ENCODE results near the gene ELMO1.

The ELMO1 gene

DNA sequence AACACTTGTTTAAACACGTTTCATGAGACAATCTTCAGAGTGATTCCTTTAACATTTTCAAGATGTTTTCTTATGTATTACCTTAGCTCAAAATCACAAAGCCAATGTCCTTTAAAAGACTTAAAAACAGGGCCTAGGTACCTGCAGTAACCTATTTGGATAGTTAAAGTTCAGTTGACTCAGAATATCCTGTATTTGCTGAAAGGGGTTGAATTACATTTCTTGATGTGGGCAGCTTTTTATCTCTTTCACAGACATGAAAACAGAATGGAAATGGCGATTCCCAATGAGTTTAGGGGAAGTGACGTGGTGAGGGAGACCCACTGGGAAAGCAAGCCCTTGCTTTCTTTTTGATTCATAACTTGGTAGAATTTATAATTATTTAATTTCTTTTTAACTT lies 400.0 kb downstream of the ELMO1 start:
- ATAC-seq (no peak), DNase-seq (no peak)

GRCh38 chr7:37047260-37047659 lies 401.4 kb downstream of the ELMO1 start:
- ATAC-seq, result no peak
- DNase-seq, result no peak

DNA sequence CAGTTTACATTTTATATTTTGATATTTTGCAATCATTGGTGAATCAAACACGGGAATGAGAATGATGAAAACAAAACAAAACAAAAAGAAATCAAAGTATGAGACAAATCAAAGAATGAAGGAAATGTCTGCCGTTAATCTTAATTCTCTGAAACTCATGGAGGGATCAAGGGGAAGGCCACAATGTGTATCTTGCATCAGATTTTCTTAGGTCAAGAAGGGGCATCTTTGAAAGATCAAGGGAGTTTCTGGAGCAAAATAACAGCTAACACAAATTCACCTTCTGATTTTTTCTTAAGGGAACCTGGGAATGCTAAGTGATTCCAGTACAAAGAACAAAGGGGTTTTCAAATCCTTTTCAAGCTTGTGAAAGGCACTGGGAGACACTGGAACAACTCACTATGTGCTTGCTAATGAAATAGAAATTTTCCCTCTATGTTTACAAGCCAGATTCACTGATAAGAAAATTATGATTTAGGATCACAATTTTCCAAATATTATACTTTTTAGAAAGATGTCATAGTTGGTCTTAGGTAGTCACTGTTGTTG lies 402.1 kb downstream of the ELMO1 start:
- no peak for ATAC-seq
- no peak for DNase-seq

- ATAC-seq, result no peak
- no peak for DNase-seq
These were observed 402.9 kb downstream of the ELMO1 start for GRCh38 chr7:37045681-37046179.

- ATAC-seq (no peak), DNase-seq (no peak)
These were observed 407.2 kb downstream of the ELMO1 start for GRCh38 chr7:37041461-37041860.

- ATAC-seq (no peak), DNase-seq (no peak)
These were observed 408.3 kb downstream of the ELMO1 start for GRCh38 chr7:37040330-37040729.

DNA sequence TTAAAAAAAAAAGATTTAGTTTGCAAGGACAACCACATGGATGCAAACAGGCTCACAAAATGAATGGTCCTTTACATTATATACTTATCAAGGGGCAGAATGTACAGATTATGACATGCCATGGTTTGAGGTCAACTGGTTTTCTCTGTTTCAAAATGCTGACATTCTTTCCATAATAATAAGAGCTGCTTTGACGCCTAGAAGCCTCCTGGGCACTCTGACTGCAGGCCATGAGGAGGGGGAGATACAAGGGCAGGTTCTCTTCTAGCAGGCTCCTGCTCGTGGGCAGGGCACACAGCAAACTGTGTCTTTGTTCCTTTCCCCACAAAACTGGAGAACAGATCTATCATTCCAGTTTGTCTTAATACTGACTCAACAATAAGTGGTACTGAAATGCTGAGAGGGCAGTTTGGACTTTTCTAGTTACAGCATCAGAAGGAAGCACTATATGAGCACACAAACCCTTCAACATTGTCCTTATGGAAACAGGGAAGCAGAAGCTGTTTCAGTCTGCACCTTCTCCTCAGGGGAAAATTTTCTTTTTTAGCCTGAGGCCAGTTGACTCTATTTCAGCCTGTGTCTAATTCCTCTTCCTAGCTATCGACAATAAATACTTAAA lies 409.4 kb downstream of the ELMO1 start:
- DNase-seq (no peak), ATAC-seq (no peak)

GRCh38 chr7:37038706-37039105 lies 410.0 kb downstream of the ELMO1 start:
- no peak for ATAC-seq
- no peak for DNase-seq

DNA sequence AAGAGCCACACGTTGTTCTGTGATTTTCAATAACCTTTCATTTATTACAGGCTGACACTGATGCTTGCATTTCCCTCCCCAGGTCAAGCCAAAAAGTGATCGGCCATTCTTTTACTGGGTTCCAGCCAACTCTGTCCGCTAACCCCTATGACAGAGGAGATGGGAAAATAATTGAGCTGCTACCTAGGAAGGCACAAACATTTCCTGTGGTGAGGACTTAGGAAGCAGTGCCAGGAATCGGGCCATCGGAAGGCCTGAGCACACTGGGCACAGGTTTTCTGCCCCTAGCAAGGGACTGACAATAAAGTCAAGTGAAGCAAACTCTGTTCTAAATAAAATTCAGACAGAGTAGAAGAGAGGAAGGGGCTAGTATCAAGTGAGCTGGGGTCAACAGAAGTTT lies 411.4 kb downstream of the ELMO1 start:
- no peak for DNase-seq
- no peak for ATAC-seq

DNA sequence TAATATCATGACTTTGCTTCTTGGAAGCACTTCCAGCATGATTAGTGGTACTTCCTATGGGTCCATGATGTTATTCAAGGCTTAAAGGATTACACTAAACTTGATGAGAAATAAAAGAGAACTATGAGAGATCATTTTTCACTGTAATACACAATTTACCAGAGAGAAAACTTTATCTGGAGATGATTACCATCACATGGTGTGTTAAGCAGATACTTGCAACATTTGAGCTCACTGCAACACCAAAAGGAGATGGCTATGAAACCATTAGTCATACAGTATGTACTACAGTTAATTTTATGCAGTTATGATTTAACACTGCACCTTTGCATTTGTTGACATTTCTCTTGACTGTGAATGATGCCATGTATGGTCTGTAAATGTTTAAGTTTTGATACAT lies 413.0 kb downstream of the ELMO1 start:
- ATAC-seq, result no peak
- no peak for DNase-seq

DNA sequence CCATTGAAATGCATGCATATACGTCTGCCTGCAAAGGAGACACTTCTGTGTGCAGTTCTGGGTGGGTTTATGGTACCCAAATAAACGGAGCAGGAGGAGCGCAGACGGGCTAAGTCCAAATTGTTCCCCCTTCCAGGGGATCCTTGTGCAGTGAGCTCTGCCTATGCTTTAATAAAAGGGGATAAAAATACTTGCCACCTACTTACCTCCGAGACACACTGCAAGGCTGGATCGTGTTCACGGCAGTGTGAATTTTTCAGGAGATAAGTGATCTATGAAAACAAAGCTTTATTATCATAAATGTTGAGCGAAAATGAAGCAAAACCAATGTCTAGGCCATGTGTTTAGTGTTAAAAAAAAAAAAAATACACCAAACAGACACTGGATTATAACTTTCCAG lies 415.5 kb downstream of the ELMO1 start:
- ATAC-seq (no peak), DNase-seq (no peak)

DNA sequence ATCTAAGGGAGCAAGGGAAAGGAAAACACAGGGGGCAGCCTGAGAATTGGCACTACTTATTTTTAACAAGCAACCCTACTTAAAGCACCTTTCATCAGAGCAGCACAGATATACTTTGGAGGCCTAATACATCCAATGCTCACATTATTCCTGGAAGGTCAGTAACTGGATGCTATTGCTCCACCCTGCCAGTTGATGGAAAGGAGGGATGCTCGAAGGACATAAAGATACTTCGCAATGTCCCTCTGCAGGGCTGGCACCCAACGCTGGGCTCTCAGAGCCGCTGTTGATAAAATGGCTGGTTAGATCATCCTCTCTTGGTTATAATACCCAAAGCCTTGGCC lies 416.4 kb downstream of the ELMO1 start:
- ATAC-seq, result no peak
- no peak for DNase-seq

GRCh38 chr7:37031571-37032257 lies 416.9 kb downstream of the ELMO1 start:
- ATAC-seq, result peak; percentile 90
- DNase-seq, result peak; percentile 30

GRCh38 chr7:37028909-37029440 lies 419.7 kb downstream of the ELMO1 start:
- ATAC-seq (peak; percentile 94), DNase-seq (peak; percentile 45)

GRCh38 chr7:37027557-37028341 lies 420.9 kb downstream of the ELMO1 start:
- no peak for DNase-seq
- ATAC-seq, result no peak

DNA sequence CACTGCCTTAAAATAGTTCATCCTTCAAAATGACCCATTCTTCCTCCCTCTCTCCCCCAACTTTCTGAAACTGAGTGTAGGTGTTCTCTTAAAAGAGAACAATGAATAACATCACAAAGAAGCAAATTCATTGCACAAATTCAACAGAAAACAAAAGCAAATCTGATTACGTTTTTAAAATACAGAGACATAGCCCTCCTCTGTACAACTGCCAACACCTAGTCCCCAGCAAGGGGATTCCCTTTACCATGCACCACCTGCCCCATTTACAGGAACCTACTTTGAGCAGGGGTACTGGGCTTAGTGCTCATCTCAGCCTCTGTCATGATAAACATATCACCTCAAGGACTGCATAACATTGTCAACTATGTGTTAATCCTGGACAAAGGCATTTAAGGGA lies 421.6 kb downstream of the ELMO1 start:
- no peak for DNase-seq
- ATAC-seq, result no peak

DNA sequence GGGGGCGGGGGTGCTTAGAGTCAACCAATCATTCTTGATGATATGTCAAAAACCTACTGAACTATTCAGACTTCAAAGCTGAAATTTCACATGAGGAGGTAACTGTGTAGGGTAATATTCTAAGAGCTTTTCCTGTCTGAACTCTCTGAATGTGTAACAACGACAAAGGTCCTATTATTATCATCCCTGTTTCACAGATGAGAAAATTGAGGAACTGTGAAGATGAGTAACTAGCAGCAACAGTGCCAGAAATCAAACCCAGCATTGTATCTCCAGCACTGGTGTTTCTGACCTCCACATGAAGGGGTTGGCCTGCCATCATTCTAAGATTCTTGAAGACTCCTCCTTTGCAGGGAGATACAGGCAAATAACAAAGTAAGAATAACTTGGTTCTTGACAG lies 429.7 kb downstream of the ELMO1 start:
- DNase-seq, result no peak
- ATAC-seq, result no peak

DNA sequence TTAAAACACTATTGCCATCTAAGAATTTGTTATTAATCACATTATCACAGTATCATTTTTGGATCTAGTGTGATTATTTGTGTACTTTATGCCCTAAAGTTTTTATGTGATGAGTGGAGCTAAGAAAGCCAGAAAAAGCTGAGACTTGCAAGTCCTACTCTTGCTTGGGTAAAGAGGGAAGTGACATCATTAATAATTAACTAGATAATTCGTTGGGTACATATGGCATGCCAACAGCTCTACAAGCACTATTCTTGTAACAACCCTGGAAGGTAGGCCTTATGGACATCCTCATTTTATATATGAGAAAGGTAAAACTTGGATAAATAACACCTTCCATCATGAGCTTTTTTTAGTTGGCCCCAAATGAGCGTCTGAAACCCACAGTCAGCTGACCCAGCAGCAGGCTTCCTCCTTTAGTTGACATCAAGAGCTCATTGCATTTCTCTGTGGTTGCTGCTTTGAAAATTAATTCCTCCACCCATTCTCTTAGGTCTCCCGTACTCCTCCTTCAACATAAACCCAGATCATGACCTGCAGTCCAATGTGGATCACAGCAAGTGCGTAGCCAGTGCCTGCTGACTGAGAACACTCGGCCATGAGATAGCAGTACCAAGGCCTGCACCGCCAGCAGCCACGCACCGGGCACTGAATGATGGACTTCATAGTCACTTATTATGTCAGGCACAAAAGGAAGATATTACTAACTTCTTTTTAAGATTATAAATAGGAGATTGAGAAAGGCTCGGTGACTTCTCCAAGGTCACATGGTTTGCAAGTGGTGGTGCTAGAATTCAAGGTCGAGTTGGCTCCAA lies 432.4 kb downstream of the ELMO1 start:
- DNase-seq, result no peak
- no peak for ATAC-seq

GRCh38 chr7:37015353-37016034 lies 433.2 kb downstream of the ELMO1 start:
- ATAC-seq (no peak), DNase-seq (no peak)

DNA sequence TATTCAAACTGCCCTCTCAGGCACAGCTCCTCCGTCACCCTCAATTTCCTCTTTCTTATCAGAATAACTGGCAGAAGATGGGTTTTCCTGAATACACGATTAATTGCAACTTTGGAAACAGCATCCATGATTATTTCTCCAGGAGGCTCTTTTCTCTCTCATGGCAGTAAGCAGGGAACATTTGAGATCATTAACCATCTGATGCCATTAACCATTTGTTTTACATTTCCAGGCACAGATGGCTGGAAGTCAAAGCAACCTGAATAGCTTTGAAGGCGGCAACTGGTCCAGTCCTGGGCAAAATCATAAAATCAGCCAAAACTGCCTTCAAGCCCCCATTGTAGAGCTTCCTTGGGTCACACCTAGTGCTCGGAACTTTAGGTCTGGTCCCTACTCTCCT lies 434.9 kb downstream of the ELMO1 start:
- no peak for ATAC-seq

DNA sequence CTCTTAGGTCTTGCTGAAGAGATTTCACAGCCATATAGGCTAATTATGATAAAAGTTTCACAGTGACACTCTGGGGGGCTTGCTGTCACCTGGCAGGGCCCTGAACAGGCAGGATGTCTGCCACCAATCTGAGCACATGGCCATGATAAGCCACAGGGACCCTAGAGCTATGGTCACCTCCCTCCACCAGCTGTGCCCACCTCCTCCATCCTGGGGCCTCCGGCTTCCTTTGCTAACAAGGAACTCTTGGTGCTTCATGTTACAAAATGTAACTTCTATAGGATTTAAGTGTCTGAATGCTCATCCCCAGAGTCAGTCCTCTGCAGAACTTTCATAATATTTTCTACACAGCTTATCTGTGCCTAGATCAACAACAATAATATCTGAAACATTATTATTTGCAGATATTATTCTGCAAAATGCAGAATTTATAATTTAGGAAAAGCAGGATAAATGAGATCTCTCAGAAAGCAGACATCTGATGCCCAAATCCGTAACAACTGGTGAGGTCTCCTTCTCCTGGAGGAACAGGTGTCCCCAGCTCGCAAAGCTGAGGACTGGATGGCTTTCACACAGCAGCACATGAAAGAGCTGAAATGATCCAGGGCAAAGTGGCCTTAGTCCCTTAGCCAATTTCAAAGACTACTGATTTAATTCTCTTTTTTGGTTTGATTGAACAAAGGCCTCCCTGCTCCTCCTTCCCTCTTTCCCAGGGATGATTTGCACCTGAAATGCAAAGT lies 437.3 kb downstream of the ELMO1 start:
- DNase-seq (no peak), ATAC-seq (no peak)

More for the DNA sequence above, 434.9 kb downstream of the ELMO1 start:
- DNase-seq, result no peak
